HG03439 (cell line): Measurements from ENCODE around the gene SLC35F3.

Experiments used
- ATAC-seq: cut with Tn5 transposase; IDR thresholded peaks from one replicate; pipeline ENCODE4 v1.9.1; 2021; ENCODE audit warnings: mild to moderate bottlenecking, moderate library complexity; ENCODE audit not compliant: unreplicated experiment

The SLC35F3 gene

GRCh38 chr1:233971753-233972152, 67.3 kb downstream of the SLC35F3 start:
- ATAC-seq: no peak

- no peak for ATAC-seq
Measured at GRCh38 chr1:233972563-233972950, 68.1 kb downstream of the SLC35F3 start.

GRCh38 chr1:233972951-233973635, 68.6 kb downstream of the SLC35F3 start:
- no peak for ATAC-seq

- no peak for ATAC-seq
Measured at GRCh38 chr1:233975486-233975885, 71.0 kb downstream of the SLC35F3 start.

GRCh38 chr1:233981042-233981675, 76.7 kb downstream of the SLC35F3 start:
- no peak for ATAC-seq

GRCh38 chr1:233982827-233983518, 78.5 kb downstream of the SLC35F3 start:
- no peak for ATAC-seq

- ATAC-seq: no peak
Measured at GRCh38 chr1:233983811-233984210, 79.3 kb downstream of the SLC35F3 start.

GRCh38 chr1:233988963-233989696, 84.7 kb downstream of the SLC35F3 start:
- no peak for ATAC-seq

- ATAC-seq: no peak
Measured at GRCh38 chr1:233990486-233990885, 86.0 kb downstream of the SLC35F3 start.

GRCh38 chr1:233993651-233994050, 89.2 kb downstream of the SLC35F3 start:
- no peak for ATAC-seq

GRCh38 chr1:233994112-233994511, 89.6 kb downstream of the SLC35F3 start:
- ATAC-seq: no peak

- ATAC-seq: no peak
Measured at GRCh38 chr1:233998456-233998855, 94.0 kb downstream of the SLC35F3 start.

- ATAC-seq: no peak
Measured at GRCh38 chr1:233998891-233999290, 94.4 kb downstream of the SLC35F3 start.

GRCh38 chr1:234000557-234001041, 96.1 kb downstream of the SLC35F3 start:
- no peak for ATAC-seq

- ATAC-seq: no peak
Measured at GRCh38 chr1:234001817-234002216, 97.3 kb downstream of the SLC35F3 start.

- ATAC-seq: no peak
Measured at GRCh38 chr1:234004591-234004990, 100.1 kb downstream of the SLC35F3 start.

GRCh38 chr1:234007684-234008083, 103.2 kb downstream of the SLC35F3 start:
- no peak for ATAC-seq

GRCh38 chr1:234008591-234008990, 104.1 kb downstream of the SLC35F3 start:
- ATAC-seq: no peak

- no peak for ATAC-seq
Measured at GRCh38 chr1:234009668-234010067, 105.2 kb downstream of the SLC35F3 start.

- no peak for ATAC-seq
Measured at GRCh38 chr1:234014208-234014607, 109.7 kb downstream of the SLC35F3 start.

GRCh38 chr1:234018816-234019215, 114.3 kb downstream of the SLC35F3 start:
- no peak for ATAC-seq
